HG03442 (cell line): ENCODE measurements around the gene TSPOAP1.
"Not testable (repeated sequence)": the region's sequence is repeated elsewhere in the genome, so short reads cannot be mapped to it uniquely, and the experiment has no call there.

Experiments used
- ATAC-seq: cut with Tn5 transposase; IDR thresholded peaks from one replicate; pipeline ENCODE4 v1.9.1; 2021; ENCODE audit warnings: mild to moderate bottlenecking, moderate library complexity; ENCODE audit not compliant: unreplicated experiment

Gene TSPOAP1

GRCh38 chr17:58362368-58363014, 33.9 kb upstream of the TSPOAP1 start:
- ATAC-seq, result no peak

DNA sequence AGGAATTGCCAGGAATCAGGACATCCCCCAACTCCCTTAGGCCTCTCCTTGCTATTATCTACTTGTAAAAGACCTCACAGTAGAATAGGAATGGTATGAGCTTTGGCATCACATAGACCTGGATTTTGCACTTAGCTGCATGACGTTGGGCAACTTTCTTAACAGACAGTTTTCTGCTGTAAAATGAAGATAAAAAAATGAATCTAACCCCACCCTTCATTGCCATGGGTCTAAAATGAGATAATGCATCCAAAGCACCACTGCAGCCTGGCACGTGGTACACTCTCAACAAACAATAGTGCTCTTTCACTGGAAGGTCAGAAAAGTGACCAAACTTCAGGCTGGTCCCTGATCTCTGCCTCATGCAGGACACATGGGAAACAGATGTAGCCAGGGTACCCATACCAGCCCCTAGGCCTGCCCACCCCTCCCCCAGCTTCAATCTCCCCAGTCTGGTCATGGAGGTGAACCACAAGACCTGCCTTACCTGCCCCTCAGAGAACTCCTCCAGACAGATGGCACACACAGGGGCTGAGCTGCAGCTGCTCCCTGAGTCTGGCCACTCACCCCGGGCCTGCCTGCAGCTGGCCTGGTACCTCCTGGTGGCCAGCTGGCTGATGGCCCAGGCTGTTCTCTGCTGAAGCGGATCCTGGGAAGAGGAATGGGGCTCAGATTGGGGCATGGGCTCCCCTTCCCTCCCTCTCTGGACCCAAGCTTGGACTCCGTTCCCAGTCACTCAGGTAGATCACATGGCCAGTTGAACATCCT, 31.9 kb upstream of the TSPOAP1 start:
- no peak for ATAC-seq

DNA sequence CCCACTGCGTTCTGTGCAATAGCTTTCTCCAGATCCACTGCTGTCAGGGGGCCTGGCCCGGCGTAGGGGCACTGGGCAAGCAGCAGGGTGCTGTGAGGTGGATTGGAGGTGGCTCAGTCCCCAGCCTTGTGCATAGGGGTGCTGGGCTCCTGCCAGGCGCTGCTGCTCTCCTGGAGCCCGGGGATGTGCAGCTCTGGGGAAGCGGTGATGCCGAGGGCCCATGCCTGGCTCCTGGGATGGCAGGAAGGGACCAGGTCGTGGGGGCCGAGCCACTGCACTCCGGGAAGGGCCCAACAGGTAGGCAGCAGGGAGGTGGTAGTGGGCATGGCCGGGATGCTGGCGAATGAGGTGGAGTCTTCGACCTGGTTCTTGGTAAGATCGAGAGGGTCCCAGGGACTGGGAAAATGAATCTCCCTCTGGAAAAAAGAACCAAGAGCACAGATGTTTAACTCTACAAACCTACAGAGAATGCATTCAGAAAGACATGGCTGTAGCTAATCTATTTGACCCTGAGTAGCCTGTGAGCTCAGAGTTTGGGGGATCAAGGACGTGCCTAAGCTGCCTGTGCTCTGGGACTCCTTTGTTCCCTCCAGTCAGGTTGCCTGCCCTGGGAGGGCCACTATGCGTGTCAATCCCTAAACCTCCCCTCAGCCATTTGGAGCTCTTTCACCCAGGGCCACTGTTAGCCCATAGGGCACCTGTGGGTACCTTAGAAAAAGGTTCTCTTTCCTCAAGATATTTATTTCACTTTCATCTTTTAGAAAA, 30.0 kb upstream of the TSPOAP1 start:
- ATAC-seq, result no peak

- ATAC-seq, result no peak
Measured at GRCh38 chr17:58357312-58358297, 29.0 kb upstream of the TSPOAP1 start.

GRCh38 chr17:58356231-58356630, 27.6 kb upstream of the TSPOAP1 start:
- no peak for ATAC-seq

DNA sequence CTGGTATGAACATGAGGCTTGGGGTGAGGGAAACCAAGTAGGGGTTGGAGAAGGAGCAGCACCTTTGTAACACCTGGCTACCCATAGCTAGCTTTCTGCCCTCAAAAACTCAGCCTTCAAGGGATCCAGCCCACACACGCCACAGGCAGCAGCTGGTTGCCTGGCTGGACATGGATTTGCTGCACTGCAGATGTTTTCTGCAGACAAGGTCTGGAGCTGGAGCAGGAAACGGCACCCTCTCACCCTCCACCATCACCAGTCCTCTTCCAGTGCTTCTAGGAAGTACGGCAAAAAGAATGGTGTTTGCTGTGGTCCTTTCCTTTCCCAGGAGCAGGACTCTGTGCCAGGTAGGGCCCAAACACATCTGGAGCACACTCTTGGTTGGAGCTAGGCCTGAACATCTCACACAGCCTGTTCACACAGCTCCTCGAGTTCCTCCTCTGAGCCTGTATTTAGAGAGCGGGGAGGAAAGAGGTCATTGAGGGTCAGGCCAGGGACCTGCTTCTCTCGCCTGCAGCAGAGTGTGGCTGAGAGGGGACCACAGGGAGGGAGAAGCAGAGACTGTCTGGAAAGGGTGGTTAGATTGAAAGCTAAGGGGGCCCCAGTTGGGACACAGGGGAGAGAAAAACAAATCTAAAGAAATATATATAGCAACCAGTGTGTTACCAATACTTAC, 26.1 kb upstream of the TSPOAP1 start:
- no peak for ATAC-seq

DNA sequence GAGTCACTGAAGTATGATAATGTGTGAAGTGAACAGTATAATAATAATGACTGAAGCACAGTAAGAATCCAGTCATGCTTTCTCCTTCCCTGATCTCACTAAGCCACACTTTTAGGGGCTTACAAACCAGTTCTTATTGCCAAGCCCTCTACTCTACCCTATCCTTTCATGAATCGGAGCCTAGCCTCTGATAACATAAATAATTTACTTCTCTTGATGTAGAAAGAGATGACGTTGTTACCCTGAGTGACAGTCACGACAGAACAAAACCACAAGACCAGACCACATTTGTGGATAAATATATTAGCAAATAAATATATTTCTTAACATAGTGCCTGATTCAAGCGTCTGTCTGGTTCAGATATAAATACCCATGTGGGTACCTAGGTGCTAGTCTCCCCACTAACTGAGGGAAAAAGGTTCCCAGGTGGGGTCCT, 24.8 kb upstream of the TSPOAP1 start:
- no peak for ATAC-seq

DNA sequence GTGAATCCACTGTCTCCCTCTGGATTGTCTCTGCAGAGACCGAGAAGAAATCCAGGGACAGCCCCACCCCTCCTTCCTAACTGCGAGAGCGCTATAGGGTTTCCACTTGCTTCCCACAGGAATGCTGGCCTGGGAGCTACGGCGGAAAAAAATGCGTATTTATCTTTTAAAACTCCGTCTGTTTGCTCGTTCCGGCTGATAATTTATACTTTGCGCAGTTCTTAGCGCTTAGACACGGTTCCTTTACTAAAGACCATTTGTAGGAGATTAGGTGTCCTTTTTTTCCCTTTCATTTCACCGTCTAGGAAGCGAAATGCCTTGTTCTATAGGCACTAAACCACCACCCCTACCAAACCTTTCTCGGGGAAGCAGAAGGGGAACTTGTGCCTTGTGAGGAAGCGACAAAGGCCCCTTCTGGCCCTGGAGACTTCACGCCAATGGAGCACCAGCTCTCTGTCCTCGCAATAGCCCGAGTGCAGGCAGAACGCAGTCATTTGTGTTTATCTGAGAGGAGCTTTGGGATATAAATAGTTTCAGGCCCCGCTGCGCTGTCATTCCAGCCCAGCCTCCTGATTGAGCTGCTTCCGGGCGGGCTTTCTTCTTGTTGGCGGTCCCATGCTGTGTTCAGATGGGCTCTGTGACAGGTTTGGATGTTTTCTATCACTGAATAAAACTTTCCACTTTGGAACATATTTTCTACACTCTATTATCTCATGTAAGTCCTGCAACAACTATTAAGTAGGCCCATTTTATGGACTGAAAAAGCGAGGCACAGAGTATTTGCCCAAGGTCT, 24.2 kb upstream of the TSPOAP1 start:
- no peak for ATAC-seq

DNA sequence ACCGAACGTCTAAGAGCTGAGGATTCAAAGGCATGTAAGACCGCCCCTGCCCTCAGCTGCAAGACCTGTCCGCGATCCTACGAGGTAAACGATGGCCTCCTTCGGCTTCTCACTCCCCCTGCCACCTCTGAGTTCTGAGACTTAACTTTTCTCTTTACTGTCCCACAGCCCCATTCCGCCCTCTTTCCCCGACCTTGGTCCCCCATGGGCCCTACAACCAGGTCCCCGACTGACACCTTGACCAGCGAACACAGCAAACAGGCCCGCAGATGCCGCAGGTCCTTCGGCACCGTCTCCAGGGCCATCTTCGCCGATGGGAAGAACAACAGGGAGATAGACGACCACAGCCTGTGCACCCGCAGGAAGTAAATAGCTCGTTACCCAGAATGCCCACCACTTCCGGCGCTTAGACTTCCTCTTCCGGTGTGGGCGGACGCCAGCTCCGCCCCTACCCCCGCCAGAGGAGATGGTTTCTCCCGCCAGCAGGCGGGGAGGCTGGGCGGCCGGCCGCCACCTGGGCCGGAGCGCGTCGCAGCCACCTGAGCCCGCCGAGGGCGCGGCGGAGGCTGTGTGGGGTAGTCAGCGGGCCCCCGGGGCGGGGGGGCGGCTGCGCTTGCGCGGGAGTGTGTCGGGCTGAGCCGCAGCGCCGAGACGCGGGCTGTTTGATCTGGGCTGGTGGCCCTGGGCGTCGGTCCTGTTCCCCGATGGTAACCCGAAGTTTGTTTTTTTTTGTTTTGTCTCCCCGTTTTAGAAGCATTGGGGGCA, 23.4 kb upstream of the TSPOAP1 start, which contains the start of gene SUPT4H1:
SUPT4H1 (minus strand) TSS at position 371 of the 765 bp plus-strand sequence; CDS start at position 305, 66 bp downstream.
- peak; percentile 84 for ATAC-seq

GRCh38 chr17:58351182-58351581, 22.6 kb upstream of the TSPOAP1 start:
- no peak for ATAC-seq

DNA sequence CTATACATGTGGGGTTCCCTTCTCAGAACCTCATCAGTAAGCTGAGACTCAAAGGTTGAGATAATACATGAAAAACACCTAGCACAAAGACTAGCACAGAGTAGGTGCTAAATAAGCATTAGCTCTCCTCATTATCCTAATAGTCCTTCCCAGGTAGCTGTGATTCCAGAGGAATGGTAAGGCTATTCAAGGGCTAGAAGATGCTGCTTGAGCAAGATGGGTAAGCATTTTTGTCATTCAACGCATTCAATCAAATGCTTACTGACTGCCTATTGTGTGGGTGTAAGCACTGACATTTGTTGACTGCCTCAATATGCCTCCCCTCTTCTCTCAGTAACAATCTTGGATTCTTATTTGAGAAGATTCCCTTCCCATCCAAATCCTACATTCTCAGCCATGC, 19.4 kb upstream of the TSPOAP1 start:
- ATAC-seq, result no peak

- no peak for ATAC-seq
Measured at GRCh38 chr17:58345500-58345899, 16.9 kb upstream of the TSPOAP1 start.

DNA sequence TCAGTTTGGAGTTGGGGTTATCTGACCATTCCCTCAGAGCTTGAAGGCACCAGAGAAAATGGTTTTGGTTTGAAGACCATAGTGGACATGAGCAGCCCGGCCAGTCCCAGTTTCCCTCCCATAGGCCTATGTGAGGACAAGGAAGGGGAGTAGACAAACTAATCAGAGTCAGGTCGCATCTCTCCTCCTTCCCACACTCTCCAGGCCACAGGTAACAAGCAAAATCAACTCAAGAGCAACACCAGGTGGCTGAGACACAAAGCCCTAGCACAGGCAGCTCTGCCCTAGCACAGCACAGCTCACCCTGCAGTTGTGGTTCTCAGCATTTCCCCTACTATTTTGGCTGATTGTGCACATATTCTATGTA, 16.2 kb upstream of the TSPOAP1 start:
- ATAC-seq, result peak; percentile 35

GRCh38 chr17:58344047-58344790, 15.6 kb upstream of the TSPOAP1 start:
- ATAC-seq, result peak; percentile 86

DNA sequence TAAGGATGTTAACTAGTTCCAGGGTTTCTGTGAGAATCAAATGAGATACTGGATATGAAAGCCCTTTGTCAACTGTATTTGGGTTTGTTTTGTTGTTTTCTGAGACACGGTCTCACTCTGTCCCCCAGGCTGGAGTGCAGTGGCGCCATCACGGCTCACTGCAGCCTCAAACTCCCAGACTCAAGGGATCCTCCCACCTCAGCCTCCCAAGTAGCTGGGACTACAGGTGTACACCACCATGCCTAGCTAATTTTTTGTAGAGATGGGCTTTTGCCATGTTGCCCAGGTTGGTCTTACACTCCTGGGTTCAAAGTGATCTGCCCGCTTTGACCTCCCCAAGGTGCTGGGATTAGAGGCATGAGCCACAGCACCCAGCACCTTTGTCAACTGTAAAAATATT, 14.5 kb upstream of the TSPOAP1 start:
- no peak for ATAC-seq

GRCh38 chr17:58341861-58342475, 13.4 kb upstream of the TSPOAP1 start:
- no peak for ATAC-seq

DNA sequence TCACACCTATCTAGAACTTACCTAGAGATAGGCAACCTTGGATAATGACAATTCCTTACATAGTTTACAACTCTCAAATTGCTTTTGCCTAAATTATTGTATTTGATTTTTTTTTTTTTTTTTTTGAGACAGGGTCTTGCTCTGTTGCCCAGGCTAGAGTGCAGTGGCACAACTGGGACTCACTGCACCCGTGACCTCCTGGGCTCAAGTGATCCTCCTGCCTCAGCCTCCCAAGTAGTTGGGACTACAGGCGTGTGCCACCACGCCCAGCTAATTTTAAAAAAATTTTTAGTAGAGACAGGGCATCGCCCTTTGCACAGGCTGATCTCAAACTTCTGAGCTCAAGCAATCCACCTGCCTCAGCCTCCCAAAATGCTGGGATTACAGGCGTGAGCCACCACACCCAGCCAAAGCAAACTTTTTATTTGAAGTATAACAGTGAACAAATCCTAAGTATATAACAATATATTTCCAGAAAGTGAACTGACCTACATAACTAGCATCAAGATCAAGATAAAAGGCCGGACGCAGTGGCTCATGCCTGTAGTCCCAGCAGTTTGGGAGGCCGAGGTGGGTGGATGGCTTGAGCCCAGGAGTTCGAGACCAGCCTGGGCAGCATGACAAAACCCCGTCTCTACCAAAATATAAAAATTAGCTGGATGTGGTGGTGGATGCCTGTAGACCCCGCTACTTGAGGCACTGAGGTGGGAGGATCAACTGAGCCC, 12.7 kb upstream of the TSPOAP1 start:
- ATAC-seq, result not testable (repeated sequence)
